NCI-H774 (cell line): Measurements from ENCODE around the gene GPBAR1.

Experiments used
- DNase-seq: peaks from one replicate; lab custom pipeline; 2025; lab: John Stamatoyannopoulos, UW

GPBAR1 gene

GRCh38 chr2:218285604-218286003 lies 24.8 kb downstream of the GPBAR1 start:
- no peak for DNase-seq

- no peak for DNase-seq
These were observed 26.0 kb downstream of the GPBAR1 start for GRCh38 chr2:218286570-218287459.

- DNase-seq: no peak
These were observed 29.0 kb downstream of the GPBAR1 start for GRCh38 chr2:218289639-218290315.

- no peak for DNase-seq
These were observed 29.8 kb downstream of the GPBAR1 start for GRCh38 chr2:218290316-218291261.

GRCh38 chr2:218291318-218292047 lies 30.7 kb downstream of the GPBAR1 start:
- DNase-seq: no peak

- peak; percentile 22 for DNase-seq
These were observed 31.5 kb downstream of the GPBAR1 start, which contains the start of gene TMBIM1 for GRCh38 chr2:218292048-218293014. TSS of gene TMBIM1 (minus strand) at chr2:218292503. CDS start at chr2:218282141, 10,362 bp downstream.

GRCh38 chr2:218293715-218294429 lies 33.1 kb downstream of the GPBAR1 start:
- no peak for DNase-seq

- DNase-seq: no peak
These were observed 33.7 kb downstream of the GPBAR1 start for GRCh38 chr2:218294430-218295022.

GRCh38 chr2:218295029-218295428 lies 34.2 kb downstream of the GPBAR1 start:
- DNase-seq: no peak

- no peak for DNase-seq
These were observed 35.4 kb downstream of the GPBAR1 start for GRCh38 chr2:218296200-218296599.

- no peak for DNase-seq
These were observed 36.0 kb downstream of the GPBAR1 start for GRCh38 chr2:218296847-218297246.

GRCh38 chr2:218298314-218298875 lies 37.6 kb downstream of the GPBAR1 start:
- DNase-seq: no peak

GRCh38 chr2:218300141-218300540 lies 39.3 kb downstream of the GPBAR1 start:
- no peak for DNase-seq

- DNase-seq: peak; percentile 75
These were observed 40.5 kb downstream of the GPBAR1 start for GRCh38 chr2:218301176-218301819.

- no peak for DNase-seq
These were observed 44.6 kb downstream of the GPBAR1 start for GRCh38 chr2:218305383-218305782.

- DNase-seq: no peak
These were observed 45.5 kb downstream of the GPBAR1 start for GRCh38 chr2:218306184-218306920.

GRCh38 chr2:218307415-218308090 lies 46.7 kb downstream of the GPBAR1 start:
- no peak for DNase-seq
